K562 (cell line): ENCODE measurements around the gene ASCC3. TPM values are rescaled to one million over a fixed set of nuclear protein-coding genes. Genes with fewer than 3 reads are reported as not detected.
A peak's percentile ranks its signal among the peaks of the same experiment; 100 is the strongest.

Source experiments
- ATAC-seq: fragments of 200-7000 bp; cut with Tn5 transposase; 3 replicates; pipeline ENCODE4 v1.9.1; 2020; ENCODE audit warnings: moderate library complexity
- BruUV-seq: library from RNA; stranded (reverse); fragments of 400-500 nt; replicated peaks from 2 replicates; lab custom pipeline; 2021; lab: Mats Ljungman, UMichigan
- CTCF ChIA-PET: fragments of 300-600 bp; formaldehyde crosslinking; extraction: SDS; loops from one replicate; lab custom pipeline; 2021; ENCODE audit warnings: low intra/inter-chr PET ratio; lab: Yijun Ruan, JAX
- POLR2A ChIA-PET: fragments of 300-600, 350-650 bp; sonication (Branson Sonifier 250); formaldehyde crosslinking; extraction: SDS; loops from one replicate; lab custom pipeline; 2021; ENCODE audit warnings: antibody characterized with exemption, inconsistent platforms; lab: Yijun Ruan, JAX
- DNase-seq, 4 experiments: peaks; one replicate each; pipeline versions ENCODE4 v3.0.0 to v3.0.0-alpha.2; 2011 to 2018; ENCODE audit warnings: low spot score in 3 of 4, mixed read lengths in 3 of 4; ENCODE audit errors: extremely low read depth in 1 of 4
- FAIRE-seq: peaks from 2 replicates; lab custom pipeline; 2011; peaks lifted over from hg19 to GRCh38; lab: Jason Lieb, UNC
- H2AFZ ChIP-seq: 2 replicates; pipeline ENCODE4 v1.6.0; 2011; ENCODE audit warnings: low read depth, low read length, control low read depth, inconsistent platforms
- H3K27ac ChIP-seq: fragments of 200-600 bp; 3 replicates; pipeline ENCODE4 v1.8.0; 2011; ENCODE audit warnings: low read depth, mild to moderate bottlenecking, control low read depth, inconsistent platforms, low read length, moderate library complexity, mixed read lengths; ENCODE audit errors: extremely low read depth
- H3K27me3 ChIP-seq, 2 experiments: fragments of 300-600 bp in 1 of 2; 2 replicates in 1 of 2; 3 replicates in 1 of 2; pipeline versions ENCODE4 v1.6.0 to v1.8.0; 2011; ENCODE audit warnings: inconsistent platforms in 2 of 2, low read length in 2 of 2, mild to moderate bottlenecking in 1 of 2, mixed read lengths in 1 of 2, moderate library complexity in 1 of 2; ENCODE audit not compliant: control insufficient read depth in 2 of 2, insufficient read depth in 2 of 2
- H3K36me3 ChIP-seq: fragments of 300-600 bp; 3 replicates; pipeline ENCODE4 v1.8.0; 2011; ENCODE audit warnings: mild to moderate bottlenecking, low read length, inconsistent platforms; ENCODE audit not compliant: control insufficient read depth, insufficient read depth
- H3K4me1 ChIP-seq, 2 experiments: fragments of 200-600 bp in 1 of 2; replicated peaks in 1 of 2; 2 replicates in 1 of 2; 3 replicates in 1 of 2; pipeline versions ENCODE4 v1.5.1 to v1.8.0; 2011; ENCODE audit warnings: inconsistent platforms in 2 of 2, low read length in 2 of 2, mild to moderate bottlenecking in 1 of 2, mixed read lengths in 1 of 2, moderate library complexity in 1 of 2; ENCODE audit not compliant: control insufficient read depth in 2 of 2, insufficient read depth in 2 of 2
- H3K4me2 ChIP-seq: 2 replicates; pipeline ENCODE4 v1.6.1; 2011; ENCODE audit warnings: low read length, control low read depth, inconsistent platforms, mixed read lengths; ENCODE audit not compliant: insufficient read depth
- H3K4me3 ChIP-seq: fragments of 200-600 bp; sonication (generic), shearing (Covaris generic); 2 replicates; pipeline ENCODE4 v1.5.1; 2016; ENCODE audit warnings: control low read depth, inconsistent platforms
- H3K79me2 ChIP-seq: fragments of 200-600 bp; 3 replicates; pipeline ENCODE4 v1.8.0; 2011; ENCODE audit warnings: low read length, inconsistent platforms; ENCODE audit not compliant: control insufficient read depth, insufficient read depth
- H3K9ac ChIP-seq, 2 experiments: 2 replicates each; pipeline versions ENCODE4 v1.6.0 to v1.6.1; 2011; ENCODE audit warnings: low read depth in 2 of 2, low read length in 2 of 2, control low read depth in 1 of 2, inconsistent platforms in 1 of 2, mild to moderate bottlenecking in 1 of 2, mixed read lengths in 1 of 2; ENCODE audit not compliant: insufficient read depth in 1 of 2
- H3K9me1 ChIP-seq: one replicate; pipeline ENCODE4 v1.6.0; 2011; ENCODE audit warnings: inconsistent platforms, mild to moderate bottlenecking, low read length, moderate library complexity; ENCODE audit not compliant: control insufficient read depth, insufficient read depth
- H3K9me3 ChIP-seq: replicated peaks from 2 replicates; pipeline ENCODE4 v1.5.1; 2011; ENCODE audit warnings: low read depth, low read length, inconsistent platforms; ENCODE audit not compliant: control insufficient read depth, insufficient read depth
- H4K20me1 ChIP-seq: replicated peaks from 2 replicates; pipeline ENCODE4 v1.6.1; 2011; ENCODE audit warnings: low read length, inconsistent platforms, mixed read lengths; ENCODE audit not compliant: control insufficient read depth, insufficient read depth
- ADNP ChIP-seq: fragments of 200-800 bp; sonication (Bioruptor generic); IDR thresholded peaks from 2 replicates; pipeline ENCODE4 v1.6.1; 2016; ENCODE audit warnings: missing genetic modification characterization, missing compliant biosample characterization
- CTCF ChIP-seq, 3 experiments: IDR thresholded peaks in 2 of 3; conservative IDR thresholded peaks in 1 of 3; 2 replicates each; pipeline ENCODE4 v1.5.1; 2011 to 2012; ENCODE audit warnings: low read length in 3 of 3, mild to moderate bottlenecking in 3 of 3, control low read depth in 2 of 3, improper control_type of control experiment in 1 of 3, inconsistent platforms in 1 of 3, low read depth in 1 of 3, mixed read lengths in 1 of 3, moderate library complexity in 1 of 3; ENCODE audit not compliant: insufficient read depth in 2 of 3
- DEAF1 ChIP-seq: fragments of 450-650 bp; formaldehyde crosslinking; IDR thresholded peaks from 2 replicates; pipeline ENCODE4 v1.4.0; 2020; ENCODE audit warnings: mild to moderate bottlenecking, moderate library complexity
- E2F3 ChIP-seq: fragments of 250-450 bp; sonication (Bioruptor Pico); IDR thresholded peaks from 2 replicates; pipeline ENCODE4 v1.4.0; 2020; ENCODE audit warnings: mild to moderate bottlenecking
- PPARD ChIP-seq: fragments of 250-450 bp; sonication (Bioruptor Pico); IDR thresholded peaks from 2 replicates; pipeline ENCODE4 v1.8.0; 2022; ENCODE audit warnings: inconsistent platforms, mild to moderate bottlenecking, moderate library complexity
- RAD21 ChIP-seq, 2 experiments: fragments of 250-450 bp in 1 of 2; fragments of 450-650 bp in 1 of 2; sonication (Bioruptor Pico) in 1 of 2; formaldehyde crosslinking in 1 of 2; IDR thresholded peaks in 1 of 2; conservative IDR thresholded peaks in 1 of 2; 2 replicates each; pipeline versions ENCODE4 v1.4.0 to v1.8.0; 2020 to 2022; ENCODE audit warnings: mild to moderate bottlenecking in 2 of 2, moderate library complexity in 1 of 2
- REST ChIP-seq, 2 experiments: fragments of 450-650 bp; formaldehyde crosslinking in 1 of 2; IDR thresholded peaks; 2 replicates each; pipeline versions ENCODE4 v1.4.0 to v1.6.1; 2014 to 2020; ENCODE audit warnings: mild to moderate bottlenecking in 2 of 2, borderline replicate concordance in 1 of 2, low read depth in 1 of 2
- SIRT6 ChIP-seq: IDR thresholded peaks from one replicate; pipeline ENCODE4 v1.6.1; 2012; ENCODE audit warnings: low read depth, mild to moderate bottlenecking, control low read depth, inconsistent platforms, low read length, moderate library complexity
- WGBS: fragments of 100-300 bp; shearing (Covaris generic); methylation state at CpG from one replicate; pipeline ENCODE4 v1.1.6; 2016; ENCODE audit warnings: low coverage, mixed read lengths; ENCODE audit not compliant: insufficient coverage; ENCODE audit errors: missing lambda C conversion rate; 5-methylcytosine and 5-hydroxymethylcytosine counted together
- in situ Hi-C: fragments of 300-500 bp; cut with MboI; formaldehyde crosslinking; loops from 4 replicates; pipeline ENCODE4 v1.15.0; 2018; ENCODE audit warnings: inconsistent platforms, mixed read lengths
- intact Hi-C: fragments of 100-400 bp; cut with micrococcal nuclease; formaldehyde crosslinking; loops from 2 replicates; pipeline ENCODE4 v1.14.2; 2022
- polyA plus RNA-seq, 8 experiments: library from polyadenylated mRNA; depleted of rRNA in 4 of 8; stranded (reverse) in 5 of 8; unstranded in 3 of 8; fragments of >200 nt; fragmentation: Nextera tagmentation in 2 of 8; fragmentation: Illumina TruSeq in 1 of 8; extraction: Ambion mirVana in 2 of 8; extraction: Trizol in 1 of 8; gene quantifications; 2 replicates each; pipeline versions ENCODE4 v1.2.1 to v1.2.3, GENCODE V29; 2011 to 2014; ENCODE audit warnings: inconsistent platforms in 1 of 8, missing spikeins in 1 of 8
- total RNA-seq, 7 experiments: library from RNA; depleted of rRNA in 6 of 7; stranded (reverse); fragments of >200 nt in 6 of 7; fragmentation: Illumina TruSeq in 2 of 7; extraction: Trizol in 2 of 7; gene quantifications; 2 replicates each; pipeline versions ENCODE4 v1.2.1 to v1.2.3, GENCODE V29; 2011 to 2021; ENCODE audit warnings: low replicate concordance in 1 of 7

The ASCC3 gene
- total and polyA plus RNA-seq, 9 of the 15 experiments (the other 6 are each of a cell fraction or from before 2014, with no cell fraction given): 16.1 to 56.1 (median 33.9) TPM

GRCh38 chr6:100657678-100658330 lies 223.3 kb downstream of the ASCC3 start:
- in situ Hi-C loops: no loop called here
- Histone ChIP-seq H2AFZ (no peak overlapping the region), H3K79me2 (no peaks in the 10 kb centered on the region), H3K27ac (no peak overlapping the region), H3K9me1 (no peaks in the 10 kb centered on the region), H3K4me2 (no peak overlapping the region), H3K27me3 (no peaks in the 10 kb centered on the region), H3K4me1 (no peaks in the 10 kb centered on the region), H3K9ac (no peak overlapping the region), H3K36me3 (peaks cover 12% of the 10 kb centered on the region; the same call in 2 of the 3 replicates), H3K4me3 (no peak overlapping the region), H4K20me1 (no peaks in the 10 kb centered on the region), H3K9me3 (no peaks in the 10 kb centered on the region)
- intact Hi-C loops: loop anchor here (2.0 kb wide), 1 partner anchor 541 kb away; no protein-coding TSS in a partner anchor
- ChIA-PET POLR2A (no interaction called here), CTCF (interaction anchor here (0.7 to 3.0 kb wide), 7 partner anchors 166 to 1768 kb away, joined by 3 to 35 read pairs (median 5); no protein-coding TSS in a partner anchor)
- ATAC-seq (peak; percentile 59; the same call in 2 of the 3 replicates), DNase-seq (peak in 1 of 4 experiments; percentile 6), FAIRE-seq (no peak)
- 63% methylated on average over 2 of the region's 2 CpGs for WGBS
- BruUV-seq: no TSS peak
- TF ChIP-seq RAD21 (CRISPR knock-in tag; conservative IDR thresholded peaks at IDR 0.05 in 1 of 2, IDR thresholded peaks at IDR 0.05 in 1 of 2) (peak; percentile 60 to 70), E2F3 (CRISPR knock-in tag) (no peak), CTCF (IDR thresholded peaks at IDR 0.05 in 2 of 3, conservative IDR thresholded peaks at IDR 0.05 in 1 of 3; ENCODE audit: insufficient read depth in 2 of 3, low read depth in 1 of 3, low read length in 3 of 3) (peak; percentile 44 to 98 (median 95); a peak in 5 of 6 replicates), ADNP (tag) (no peak), SIRT6 (no peak), REST (IDR thresholded peaks at IDR 0.05; ENCODE audit: borderline replicate concordance) (peak; percentile 36; the same call in 1 of the 2 replicates), REST (CRISPR knock-in tag; IDR thresholded peaks at IDR 0.05; ENCODE audit: low read depth) (no peak), DEAF1 (CRISPR knock-in tag) (peak; percentile 46; the same call in 1 of the 2 replicates), PPARD (no peak)
